Measurements from ENCODE around the gene BICD2. TPM values are rescaled to one million over a fixed set of nuclear protein-coding genes. Genes with fewer than 3 reads are reported as not detected.

BICD2 gene
- total and polyA plus RNA-seq, 9 of the 15 experiments (the other 6 are each of a cell fraction or from before 2014, with no cell fraction given): 3.6 to 23.4 (median 11.8) TPM

DNA sequence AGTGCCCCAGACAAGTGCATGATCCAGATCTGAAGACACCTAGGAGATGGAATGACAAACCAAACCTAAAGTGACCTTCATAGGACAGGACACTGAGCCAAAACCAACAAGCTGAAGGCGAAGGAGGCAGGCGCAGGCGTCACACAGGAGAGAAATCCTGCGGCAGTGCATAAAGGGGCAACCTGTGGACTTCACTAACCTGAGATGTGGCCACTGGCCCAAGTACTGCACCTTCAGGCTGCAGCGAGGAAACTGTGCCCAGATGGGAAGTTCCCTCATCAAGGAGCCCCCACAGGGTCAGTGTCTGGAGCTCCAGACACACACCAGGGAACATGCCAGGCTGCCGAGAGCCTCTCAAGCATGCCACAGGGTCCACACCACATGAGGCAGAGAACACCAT, 98.4 kb downstream of the BICD2 start:
- H3K27me3 ChIP-seq (ENCODE audit: control insufficient read depth in 2 of 2, insufficient read depth in 2 of 2, low read length in 2 of 2): no peaks in the 10 kb centered on the region
- H4K20me1 ChIP-seq (replicated peaks; ENCODE audit: control insufficient read depth, insufficient read depth, low read length): peaks cover 15% of the 10 kb centered on the region
- no peaks in the 10 kb centered on the region for H3K9me3 ChIP-seq (replicated peaks; ENCODE audit: control insufficient read depth, insufficient read depth, low read depth, low read length)
- H3K9me1 ChIP-seq (ENCODE audit: control insufficient read depth, insufficient read depth, low read length): peaks cover 2% of the 10 kb centered on the region
- ChIA-PET POLR2A (interaction anchor here (0.6 to 1.0 kb wide), 2 partner anchors 14 to 402 kb away, joined by 3 to 4 read pairs; no protein-coding TSS in a partner anchor), CTCF (ENCODE audit: low intra/inter-chr PET ratio) (no interaction called here)
- DNase-seq (ENCODE audit: extremely low read depth in 1 of 4, low spot score in 3 of 4): no peak
- intact Hi-C loops (cut with micrococcal nuclease) (no loop called here), in situ Hi-C loops (cut with MboI) (no loop called here)
- 92% methylated on average over 6 of the region's 6 CpGs for WGBS (ENCODE audit: insufficient coverage, low coverage, missing lambda C conversion rate)
- peak overlapping the region in 1 of 2 experiments; percentile 61; a peak in 2 of 4 replicates for H3K9ac ChIP-seq (ENCODE audit: insufficient read depth in 1 of 2, low read depth in 2 of 2, low read length in 2 of 2)
- no peak for TF ChIP-seq PPARD (CRISPR knock-in tag; IDR thresholded peaks at IDR 0.05)
- no peak for TF ChIP-seq MTA2 (IDR thresholded peaks at IDR 0.05; ENCODE audit: low read depth)
- no peak overlapping the region for H3K27ac ChIP-seq (ENCODE audit: extremely low read depth, low read depth, low read length)
- no peak overlapping the region for H2AFZ ChIP-seq (ENCODE audit: low read depth, low read length)
- no peak overlapping the region for H3K4me3 ChIP-seq
- peaks cover 89% of the 10 kb centered on the region for H3K79me2 ChIP-seq (ENCODE audit: control insufficient read depth, insufficient read depth, low read length)
- no peak for ATAC-seq
- H3K4me2 ChIP-seq (ENCODE audit: insufficient read depth, low read length): no peak overlapping the region
- H3K4me1 ChIP-seq (replicated peaks in 1 of 2; ENCODE audit: control insufficient read depth in 2 of 2, insufficient read depth in 2 of 2, low read length in 2 of 2): peaks cover 8 to 29% of the 10 kb centered on the region in 2 experiments; a peak in 4 of 5 replicates
- H3K36me3 ChIP-seq (ENCODE audit: control insufficient read depth, insufficient read depth, low read length): peaks cover 42% of the 10 kb centered on the region
- BruUV-seq (replicated peaks): no TSS peak
- no peak for FAIRE-seq

DNA sequence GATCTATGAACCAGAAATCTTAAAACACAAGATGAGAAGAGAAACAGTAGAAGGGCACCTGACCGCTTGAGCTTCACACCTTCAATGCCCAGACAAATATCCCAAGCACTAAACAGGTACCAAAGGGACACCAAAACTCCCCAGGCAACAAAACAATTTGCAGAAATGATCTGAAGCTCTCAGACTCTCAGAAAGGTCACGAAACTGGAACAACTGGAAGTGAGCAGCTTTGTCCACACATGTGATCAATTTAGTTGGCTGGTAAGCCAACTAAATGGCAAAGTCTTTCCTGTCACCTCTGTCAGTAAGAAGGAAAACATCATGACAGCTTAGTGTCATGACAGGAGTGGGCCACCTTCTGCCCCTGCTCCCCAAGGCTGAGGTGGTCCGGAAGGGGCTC, 98.8 kb downstream of the BICD2 start:
- Histone ChIP-seq H2AFZ (ENCODE audit: low read depth, low read length) (no peak overlapping the region), H4K20me1 (replicated peaks; ENCODE audit: control insufficient read depth, insufficient read depth, low read length) (peaks cover 19% of the 10 kb centered on the region), H3K27me3 (ENCODE audit: control insufficient read depth in 2 of 2, insufficient read depth in 2 of 2, low read length in 2 of 2) (no peaks in the 10 kb centered on the region), H3K36me3 (ENCODE audit: control insufficient read depth, insufficient read depth, low read length) (peaks cover 42% of the 10 kb centered on the region), H3K4me3 (no peak overlapping the region), H3K4me2 (ENCODE audit: insufficient read depth, low read length) (no peak overlapping the region), H3K9ac (ENCODE audit: insufficient read depth in 1 of 2, low read depth in 2 of 2, low read length in 2 of 2) (peak overlapping the region in 1 of 2 experiments; percentile 61; a peak in 1 of 4 replicates), H3K27ac (ENCODE audit: extremely low read depth, low read depth, low read length) (no peak overlapping the region), H3K79me2 (ENCODE audit: control insufficient read depth, insufficient read depth, low read length) (peaks cover 89% of the 10 kb centered on the region), H3K9me1 (ENCODE audit: control insufficient read depth, insufficient read depth, low read length) (no peaks in the 10 kb centered on the region), H3K9me3 (replicated peaks; ENCODE audit: control insufficient read depth, insufficient read depth, low read depth, low read length) (no peaks in the 10 kb centered on the region), H3K4me1 (replicated peaks in 1 of 2; ENCODE audit: control insufficient read depth in 2 of 2, insufficient read depth in 2 of 2, low read length in 2 of 2) (peaks cover 6 to 32% of the 10 kb centered on the region in 2 experiments; a peak in 4 of 5 replicates)
- ATAC-seq (no peak), FAIRE-seq (no peak), DNase-seq (ENCODE audit: extremely low read depth in 1 of 4, low spot score in 3 of 4) (no peak)
- no TSS peak for BruUV-seq (replicated peaks)
- intact Hi-C loops (cut with micrococcal nuclease): no loop called here
- ChIA-PET CTCF (ENCODE audit: low intra/inter-chr PET ratio) (no interaction called here), POLR2A (interaction anchor here (0.6 to 1.0 kb wide), 3 partner anchors 14 to 732 kb away, joined by 3 to 4 read pairs (median 3); no protein-coding TSS in a partner anchor)
- WGBS (ENCODE audit: insufficient coverage, low coverage, missing lambda C conversion rate): 83% methylated on average over 3 of the region's 3 CpGs
- in situ Hi-C loops (cut with MboI): no loop called here
- TF ChIP-seq PHB (CRISPR knock-in tag; IDR thresholded peaks at IDR 0.05): no peak
- TF ChIP-seq ZNF274 (IDR thresholded peaks at IDR 0.05; ENCODE audit: borderline replicate concordance, low read depth, low read length): no peak
- TF ChIP-seq SP2 (IDR thresholded peaks at IDR 0.05; ENCODE audit: extremely low read depth, low read depth, low read length, poor library complexity, severe bottlenecking): no peak
- no peak for TF ChIP-seq SOX6 (IDR thresholded peaks at IDR 0.05)
- no peak for TF ChIP-seq DIDO1 (tag; IDR thresholded peaks at IDR 0.05; ENCODE audit: low read depth)
- TF ChIP-seq, protein P1, sequence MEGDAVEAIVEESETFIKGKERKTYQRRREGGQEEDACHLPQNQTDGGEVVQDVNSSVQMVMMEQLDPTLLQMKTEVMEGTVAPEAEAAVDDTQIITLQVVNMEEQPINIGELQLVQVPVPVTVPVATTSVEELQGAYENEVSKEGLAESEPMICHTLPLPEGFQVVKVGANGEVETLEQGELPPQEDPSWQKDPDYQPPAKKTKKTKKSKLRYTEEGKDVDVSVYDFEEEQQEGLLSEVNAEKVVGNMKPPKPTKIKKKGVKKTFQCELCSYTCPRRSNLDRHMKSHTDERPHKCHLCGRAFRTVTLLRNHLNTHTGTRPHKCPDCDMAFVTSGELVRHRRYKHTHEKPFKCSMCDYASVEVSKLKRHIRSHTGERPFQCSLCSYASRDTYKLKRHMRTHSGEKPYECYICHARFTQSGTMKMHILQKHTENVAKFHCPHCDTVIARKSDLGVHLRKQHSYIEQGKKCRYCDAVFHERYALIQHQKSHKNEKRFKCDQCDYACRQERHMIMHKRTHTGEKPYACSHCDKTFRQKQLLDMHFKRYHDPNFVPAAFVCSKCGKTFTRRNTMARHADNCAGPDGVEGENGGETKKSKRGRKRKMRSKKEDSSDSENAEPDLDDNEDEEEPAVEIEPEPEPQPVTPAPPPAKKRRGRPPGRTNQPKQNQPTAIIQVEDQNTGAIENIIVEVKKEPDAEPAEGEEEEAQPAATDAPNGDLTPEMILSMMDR (IDR thresholded peaks at IDR 0.05 in 2 of 3, conservative IDR thresholded peaks at IDR 0.05 in 1 of 3; ENCODE audit: insufficient read depth in 2 of 3, low read depth in 1 of 3, low read length in 3 of 3): no peak
- no peak for TF ChIP-seq MBD2 (IDR thresholded peaks at IDR 0.05; ENCODE audit: borderline replicate concordance, low read depth)
- no peak for TF ChIP-seq TFAM (CRISPR knock-in tag; conservative IDR thresholded peaks at IDR 0.05)
- no peak for TF ChIP-seq ZNF140 (CRISPR knock-in tag; IDR thresholded peaks at IDR 0.05)
- TF ChIP-seq ZNF134 (CRISPR knock-in tag; conservative IDR thresholded peaks at IDR 0.05): no peak
- TF ChIP-seq ZNF583 (CRISPR knock-in tag; IDR thresholded peaks at IDR 0.05): no peak
- TF ChIP-seq EP400 (IDR thresholded peaks at IDR 0.05): no peak
- TF ChIP-seq, protein P2, sequence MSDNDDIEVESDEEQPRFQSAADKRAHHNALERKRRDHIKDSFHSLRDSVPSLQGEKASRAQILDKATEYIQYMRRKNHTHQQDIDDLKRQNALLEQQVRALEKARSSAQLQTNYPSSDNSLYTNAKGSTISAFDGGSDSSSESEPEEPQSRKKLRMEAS (CRISPR knock-in tag; IDR thresholded peaks at IDR 0.05): no peak
- TF ChIP-seq SUPT5H (IDR thresholded peaks at IDR 0.05): no peak
- no peak for TF ChIP-seq CBFA2T3 (IDR thresholded peaks at IDR 0.05)
